ENCODE data around the gene FAM180A. TPM values are rescaled to one million over a fixed set of nuclear protein-coding genes. Genes with fewer than 3 reads are reported as not detected.

FAM180A gene
- total and polyA plus RNA-seq, 10 donors = 0.19 to 1.3 (median 0.85) TPM; not detected in 5

DNA sequence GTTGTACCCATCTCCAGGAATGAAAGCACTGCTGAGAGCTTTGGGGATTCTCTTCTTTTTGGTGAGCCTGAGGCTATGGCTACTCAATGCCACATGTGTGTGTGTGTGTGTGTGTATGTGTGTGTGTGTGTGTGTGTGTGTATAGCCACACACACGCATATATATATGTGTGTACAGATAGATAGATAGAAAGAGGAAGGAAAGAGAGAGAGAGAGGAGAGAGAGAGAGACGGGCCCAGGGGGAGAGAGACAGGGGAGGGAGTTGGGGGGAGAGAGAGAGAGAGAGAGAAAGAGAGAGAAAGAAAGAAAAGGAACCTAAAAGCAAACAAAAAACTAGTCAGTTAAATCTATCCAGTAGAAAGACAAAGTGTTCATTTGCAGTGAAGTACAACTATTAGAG lies 28.9 kb downstream of the FAM180A start:
- H3K36me3 ChIP-seq = no peaks in the 10 kb centered on the region
- WGBS, 5 donors = 2 to 30% (median 19%) methylated on average over 2 of the region's 2 CpGs
- no peaks in the 10 kb centered on the region for H3K4me1 ChIP-seq
- no peaks in the 10 kb centered on the region for H3K9me3 ChIP-seq
- H3K4me3 ChIP-seq = no peak overlapping the region
- TF ChIP-seq POLR2AphosphoS5 (IDR thresholded peaks at IDR 0.05) = no peak
- no peak for TF ChIP-seq POLR2A (IDR thresholded peaks at IDR 0.05)
- TF ChIP-seq, protein P1, sequence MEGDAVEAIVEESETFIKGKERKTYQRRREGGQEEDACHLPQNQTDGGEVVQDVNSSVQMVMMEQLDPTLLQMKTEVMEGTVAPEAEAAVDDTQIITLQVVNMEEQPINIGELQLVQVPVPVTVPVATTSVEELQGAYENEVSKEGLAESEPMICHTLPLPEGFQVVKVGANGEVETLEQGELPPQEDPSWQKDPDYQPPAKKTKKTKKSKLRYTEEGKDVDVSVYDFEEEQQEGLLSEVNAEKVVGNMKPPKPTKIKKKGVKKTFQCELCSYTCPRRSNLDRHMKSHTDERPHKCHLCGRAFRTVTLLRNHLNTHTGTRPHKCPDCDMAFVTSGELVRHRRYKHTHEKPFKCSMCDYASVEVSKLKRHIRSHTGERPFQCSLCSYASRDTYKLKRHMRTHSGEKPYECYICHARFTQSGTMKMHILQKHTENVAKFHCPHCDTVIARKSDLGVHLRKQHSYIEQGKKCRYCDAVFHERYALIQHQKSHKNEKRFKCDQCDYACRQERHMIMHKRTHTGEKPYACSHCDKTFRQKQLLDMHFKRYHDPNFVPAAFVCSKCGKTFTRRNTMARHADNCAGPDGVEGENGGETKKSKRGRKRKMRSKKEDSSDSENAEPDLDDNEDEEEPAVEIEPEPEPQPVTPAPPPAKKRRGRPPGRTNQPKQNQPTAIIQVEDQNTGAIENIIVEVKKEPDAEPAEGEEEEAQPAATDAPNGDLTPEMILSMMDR (IDR thresholded peaks at IDR 0.05 in 8 of 11, conservative IDR thresholded peaks at IDR 0.05 in 3 of 11) = no peak
- H3K27me3 ChIP-seq (replicated peaks in 1 of 7) = peaks cover 0 to 17% (median 0%) of the 10 kb centered on the region in 7 donors
- H3K27ac ChIP-seq = no peak overlapping the region
- DNase-seq = no peak
- intact Hi-C loops (cut with DNase I; ENCODE audit: low total_unique reads) = no loop called here

DNA sequence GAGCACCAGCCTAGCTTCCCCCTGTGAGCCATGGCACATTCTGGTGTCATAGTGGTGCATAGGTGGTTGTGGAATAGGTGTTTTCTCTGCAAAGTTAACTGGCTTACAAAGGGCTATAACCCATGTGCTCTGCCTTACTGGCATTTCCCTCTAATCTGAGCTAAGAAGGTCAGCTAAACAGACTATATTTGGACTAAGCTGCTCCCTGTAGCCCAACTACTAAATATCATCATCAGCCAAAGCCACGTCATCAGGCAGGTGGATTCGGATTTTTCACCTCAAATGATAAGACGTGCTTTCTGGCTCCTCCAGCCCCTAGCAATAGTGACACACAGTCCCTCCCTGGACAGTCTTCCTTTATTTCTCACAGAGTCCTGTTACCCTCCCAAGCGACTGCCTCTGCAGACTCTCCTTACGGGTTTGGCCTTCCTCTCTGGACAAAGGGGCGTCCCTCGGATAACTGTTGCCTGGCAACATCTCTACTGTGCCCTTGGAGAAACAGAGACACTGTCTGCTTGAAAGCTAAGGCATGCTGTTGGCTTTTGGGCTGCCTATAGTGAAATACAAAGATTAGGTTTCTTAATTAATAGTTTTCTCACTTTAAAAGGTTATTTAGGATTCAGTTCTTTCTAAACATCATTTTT lies 29.7 kb downstream of the FAM180A start:
- Histone ChIP-seq H3K36me3 (no peaks in the 10 kb centered on the region), H3K27me3 (replicated peaks in 1 of 7) (peaks cover 0 to 17% (median 0%) of the 10 kb centered on the region in 7 donors), H3K4me3 (no peak overlapping the region), H3K4me1 (no peaks in the 10 kb centered on the region), H3K27ac (no peak overlapping the region), H3K9me3 (no peaks in the 10 kb centered on the region)
- no peak for DNase-seq
- intact Hi-C loops (cut with DNase I; ENCODE audit: low total_unique reads) = no loop called here
- WGBS, 5 donors = 54 to 85% (median 77%) methylated on average over 7 of the region's 7 CpGs
- TF ChIP-seq, protein P1 (IDR thresholded peaks at IDR 0.05 in 8 of 11, conservative IDR thresholded peaks at IDR 0.05 in 3 of 11) = no peak
- TF ChIP-seq POLR2AphosphoS5 (IDR thresholded peaks at IDR 0.05) (no peak), POLR2A (IDR thresholded peaks at IDR 0.05) (no peak)

DNA sequence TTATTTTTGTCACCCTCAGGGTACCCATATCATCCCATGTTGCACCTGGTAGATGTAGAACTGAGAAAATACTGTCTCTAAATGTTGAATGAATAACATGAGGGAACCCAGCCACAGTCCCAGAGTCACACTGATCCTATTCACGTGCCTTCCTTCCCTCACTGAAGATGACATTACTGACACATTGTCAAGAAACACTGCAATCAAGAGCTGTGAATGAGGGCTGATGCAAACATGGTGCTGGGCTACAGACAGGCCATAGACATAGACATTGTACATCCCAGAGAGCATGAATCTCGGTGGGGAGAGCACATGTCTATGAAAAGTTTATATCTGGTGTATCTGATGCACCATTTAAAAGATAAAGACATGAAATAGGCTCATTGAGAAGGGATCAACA lies 30.4 kb downstream of the FAM180A start:
- intact Hi-C loops (cut with DNase I; ENCODE audit: low total_unique reads) = no loop called here
- Histone ChIP-seq H3K4me1 (no peaks in the 10 kb centered on the region), H3K27ac (no peak overlapping the region), H3K4me3 (no peak overlapping the region), H3K27me3 (replicated peaks in 1 of 7) (peaks cover 0 to 17% (median 0%) of the 10 kb centered on the region in 7 donors), H3K36me3 (no peaks in the 10 kb centered on the region), H3K9me3 (no peaks in the 10 kb centered on the region)
- TF ChIP-seq POLR2A (IDR thresholded peaks at IDR 0.05) (no peak), POLR2AphosphoS5 (IDR thresholded peaks at IDR 0.05) (no peak)
- TF ChIP-seq, protein P1 (IDR thresholded peaks at IDR 0.05 in 8 of 11, conservative IDR thresholded peaks at IDR 0.05 in 3 of 11) = no peak
- no peak for DNase-seq
- WGBS, 5 donors = 72 to 88% (median 85%) methylated on average over 2 of the region's 2 CpGs

DNA sequence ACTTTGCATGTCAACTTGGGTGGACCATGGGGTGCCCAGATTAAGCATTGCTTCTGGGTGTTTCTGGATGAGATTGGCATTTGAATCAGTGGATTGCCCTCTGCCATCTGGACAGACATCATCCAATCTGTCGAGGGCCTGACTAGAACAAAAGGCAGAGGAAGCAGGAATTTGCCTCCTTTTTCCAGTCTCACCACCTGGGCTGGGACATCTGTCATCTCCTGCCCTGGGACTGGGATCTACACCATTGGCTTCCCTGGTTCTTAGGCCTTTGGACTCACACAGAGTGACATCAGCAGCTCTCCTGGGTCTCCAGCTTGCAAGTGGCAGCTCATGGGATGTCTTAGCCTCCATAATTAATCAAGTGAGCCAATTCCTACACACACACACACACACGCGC lies 30.9 kb downstream of the FAM180A start:
- Histone ChIP-seq H3K27ac (no peak overlapping the region), H3K4me1 (no peaks in the 10 kb centered on the region), H3K36me3 (no peaks in the 10 kb centered on the region), H3K4me3 (no peak overlapping the region), H3K9me3 (no peaks in the 10 kb centered on the region), H3K27me3 (replicated peaks in 1 of 7) (peaks cover 0 to 17% (median 0%) of the 10 kb centered on the region in 7 donors)
- intact Hi-C loops (cut with DNase I; ENCODE audit: low total_unique reads) = no loop called here
- WGBS, 5 donors = 51 to 93% (median 82%) methylated on average over 3 of the region's 3 CpGs
- no peak for DNase-seq
- TF ChIP-seq POLR2AphosphoS5 (IDR thresholded peaks at IDR 0.05) (no peak), POLR2A (IDR thresholded peaks at IDR 0.05) (no peak)
- TF ChIP-seq, protein P1 (IDR thresholded peaks at IDR 0.05 in 8 of 11, conservative IDR thresholded peaks at IDR 0.05 in 3 of 11) = no peak

Data from spleen (tissue), 11 donors.